ENCODE measurements around the gene SLC46A3. TPM values are rescaled to one million over a fixed set of nuclear protein-coding genes. Genes with fewer than 3 reads are reported as not detected.

The SLC46A3 gene
- total RNA-seq, 2 experiments from 2014 or later: 10.3 to 10.9 TPM

Other genes starting within 250 kb of the SLC46A3 start
- 1 to 10 TPM in 1 of 2 experiments, under 1 TPM in 1; 0.95 to 1.3 TPM for gene FLT1, start 223.8 kb downstream of the SLC46A3 start, total RNA-seq
- 10 to 100 TPM; 90.7 to 94.5 TPM for gene POMP, start 59.8 kb downstream of the SLC46A3 start, total RNA-seq
- not detected for gene MTUS2, start 101.4 kb upstream of the SLC46A3 start, total RNA-seq

Measured in activated CD8-positive, alpha-beta T cell treated with anti-CD3 and anti-CD28 coated beads, Interleukin-2, amount 10 ng/mL, durations not matched to agents 7 days and 5 days (primary cell).